Activated CD4-positive, alpha-beta T cell treated with anti-CD3 and anti-CD28 coated beads, Interleukin-2, amount 10 ng/mL, durations not matched to agents 24 days and 14 days (primary cell): ENCODE results near the gene PLCB4. TPM values are rescaled to one million over a fixed set of nuclear protein-coding genes. Genes with fewer than 3 reads are reported as not detected.

Experiments used
- DNase-seq: peaks from one replicate; pipeline ENCODE4 v3.0.0; 2022
- H3K27ac Mint-ChIP-seq: one replicate; pipeline ENCODE4 v1.8.0; 2022; ENCODE audit warnings: mild to moderate bottlenecking, mixed read lengths
- H3K27me3 Mint-ChIP-seq: one replicate; pipeline ENCODE4 v1.8.0; 2022; ENCODE audit warnings: mixed read lengths
- H3K36me3 Mint-ChIP-seq: one replicate; pipeline ENCODE4 v1.8.0; 2022; ENCODE audit warnings: low read depth, mild to moderate bottlenecking, mixed read lengths
- H3K4me1 Mint-ChIP-seq: one replicate; pipeline ENCODE4 v1.8.0; 2021; ENCODE audit warnings: mixed read lengths
- H3K4me3 Mint-ChIP-seq: one replicate; pipeline ENCODE4 v1.8.0; 2022; ENCODE audit warnings: mild to moderate bottlenecking, moderate library complexity, mixed read lengths
- H3K9me3 Mint-ChIP-seq: one replicate; pipeline ENCODE4 v1.8.0; 2021; ENCODE audit warnings: mixed read lengths
- intact Hi-C: fragments of 100-400 bp; cut with micrococcal nuclease; formaldehyde crosslinking; loops from one replicate; pipeline ENCODE4 v1.15.1; 2023
- total RNA-seq: library from RNA; stranded (reverse); gene quantifications from 2 replicates; pipeline ENCODE4 v1.2.3, GENCODE V29; 2022

The PLCB4 gene
- total RNA-seq: not detected in 2 replicates

DNA sequence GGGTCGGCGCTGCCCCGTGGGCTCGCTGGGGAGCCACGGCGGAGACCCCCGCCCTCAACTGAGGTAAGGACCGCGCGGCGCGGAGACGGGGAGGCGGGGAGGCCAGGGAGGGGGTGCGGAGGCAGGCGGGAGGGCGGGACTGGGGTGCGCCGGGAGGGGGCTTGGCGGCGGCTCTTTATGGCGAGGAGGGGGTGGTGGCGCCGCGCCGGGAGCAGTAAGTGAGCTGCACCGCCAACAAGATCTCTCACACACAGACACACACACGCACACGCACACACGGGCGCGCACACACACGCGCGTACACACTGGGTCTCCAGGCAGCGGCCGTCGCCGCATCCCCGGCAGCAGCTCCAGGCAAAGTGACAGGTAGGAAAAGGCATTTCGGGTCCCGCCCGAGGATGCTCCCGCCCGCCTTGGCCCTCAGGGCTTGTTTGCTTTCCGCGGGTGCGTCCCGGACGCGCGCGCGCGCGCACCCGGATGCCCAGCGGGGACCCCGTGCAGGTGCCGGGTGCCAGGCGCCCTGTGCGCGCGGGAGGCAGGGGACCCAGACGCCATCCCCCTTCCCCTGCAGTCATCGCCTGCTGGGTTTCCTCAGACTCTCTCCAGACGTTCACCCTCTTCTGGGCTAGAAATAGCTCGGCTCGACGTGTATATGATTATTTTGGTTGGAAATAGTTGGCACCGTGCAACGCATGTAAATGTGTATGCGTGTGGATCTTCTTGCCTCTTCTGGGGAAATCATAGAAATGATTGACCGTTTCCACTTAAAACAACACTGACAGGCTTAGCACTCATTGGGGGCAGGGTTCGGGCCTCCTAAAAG is at the start of gene PLCB4:
Gene PLCB4 (plus strand): TSS at position 247 of the 823 bp plus-strand sequence. CDS start 238,728 bp downstream, outside the sequence.
- Mint-ChIP-seq H3K9me3 (no peaks in the 10 kb centered on the region), H3K36me3 (no peaks in the 10 kb centered on the region), H3K4me1 (no peaks in the 10 kb centered on the region), H3K27ac (no peak within 1 kb of the TSS), H3K4me3 (no peak within 1 kb of the TSS), H3K27me3 (peaks cover 16% of the 10 kb centered on the region)
- intact Hi-C loops: no loop called here
- no peak for DNase-seq

DNA sequence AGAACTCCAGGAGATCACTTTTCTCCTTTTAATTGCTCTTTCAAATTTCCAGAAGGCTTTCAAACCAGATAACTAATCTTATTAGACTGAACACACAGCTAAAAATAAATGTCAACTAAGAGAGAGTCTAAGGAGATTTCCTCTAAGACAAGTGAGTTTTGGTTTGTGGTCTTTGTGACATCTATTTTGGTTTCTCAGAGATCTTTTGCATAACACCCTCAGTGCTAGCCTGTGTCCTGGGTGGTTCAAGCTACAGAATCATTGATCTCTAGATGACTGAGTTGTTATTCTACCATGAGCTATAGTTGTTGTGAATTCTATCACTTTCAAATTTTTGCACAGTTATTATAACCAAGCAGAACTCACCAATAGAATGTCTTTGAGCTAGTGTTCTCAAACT is 49.1 kb upstream of the PLCB4 start:
- Mint-ChIP-seq H3K9me3 (no peaks in the 10 kb centered on the region), H3K27me3 (no peaks in the 10 kb centered on the region), H3K4me1 (no peaks in the 10 kb centered on the region), H3K27ac (no peak overlapping the region), H3K36me3 (no peaks in the 10 kb centered on the region), H3K4me3 (no peak overlapping the region)
- intact Hi-C loops: no loop called here
- no peak for DNase-seq

DNA sequence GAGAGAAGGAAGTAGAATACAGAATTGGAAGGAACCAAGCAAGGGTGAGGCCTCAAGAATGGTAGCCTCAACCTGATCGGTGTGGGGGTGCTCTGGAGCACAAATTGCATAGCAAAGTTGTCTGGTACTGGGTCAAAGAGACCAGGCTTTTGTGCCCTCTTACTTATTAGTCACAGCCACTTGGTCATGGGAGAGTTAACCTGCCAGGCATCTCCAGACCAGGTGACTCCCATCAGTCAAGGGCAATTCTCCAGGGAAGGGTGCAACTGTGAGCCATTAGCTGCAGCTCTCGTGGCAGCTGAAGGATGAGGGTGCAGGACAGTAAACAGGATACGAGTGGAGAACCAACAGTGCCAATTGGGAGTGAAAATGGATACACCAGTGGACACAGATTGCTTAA is 47.7 kb upstream of the PLCB4 start:
- no peak overlapping the region for H3K27ac Mint-ChIP-seq
- no peak for DNase-seq
- H3K27me3 Mint-ChIP-seq: no peaks in the 10 kb centered on the region
- no peaks in the 10 kb centered on the region for H3K9me3 Mint-ChIP-seq
- H3K4me1 Mint-ChIP-seq: no peaks in the 10 kb centered on the region
- no peaks in the 10 kb centered on the region for H3K36me3 Mint-ChIP-seq
- intact Hi-C loops: no loop called here
- no peak overlapping the region for H3K4me3 Mint-ChIP-seq

DNA sequence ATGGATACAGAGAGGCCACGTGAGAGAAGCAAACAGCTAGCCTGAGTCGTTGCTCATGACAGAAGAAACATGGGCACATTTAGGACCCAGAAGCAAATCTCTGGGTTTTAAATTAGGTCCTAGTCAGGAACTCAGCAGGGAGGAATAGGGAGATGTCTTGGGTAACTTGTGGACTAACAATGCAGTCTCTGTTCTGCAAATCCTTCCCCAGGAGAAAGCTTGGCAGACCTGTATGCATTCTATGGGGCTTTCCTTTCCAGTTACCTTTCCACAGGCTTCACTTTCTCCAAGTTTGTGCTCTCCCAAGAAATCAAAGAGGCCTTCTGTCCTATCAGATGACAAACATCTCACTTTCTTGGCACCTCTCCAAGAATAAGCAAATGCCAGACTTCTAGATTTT is 47.2 kb upstream of the PLCB4 start:
- no peak overlapping the region for H3K4me3 Mint-ChIP-seq
- H3K4me1 Mint-ChIP-seq: no peaks in the 10 kb centered on the region
- intact Hi-C loops: no loop called here
- no peaks in the 10 kb centered on the region for H3K9me3 Mint-ChIP-seq
- H3K27ac Mint-ChIP-seq: no peak overlapping the region
- no peaks in the 10 kb centered on the region for H3K36me3 Mint-ChIP-seq
- DNase-seq: no peak
- H3K27me3 Mint-ChIP-seq: no peaks in the 10 kb centered on the region

DNA sequence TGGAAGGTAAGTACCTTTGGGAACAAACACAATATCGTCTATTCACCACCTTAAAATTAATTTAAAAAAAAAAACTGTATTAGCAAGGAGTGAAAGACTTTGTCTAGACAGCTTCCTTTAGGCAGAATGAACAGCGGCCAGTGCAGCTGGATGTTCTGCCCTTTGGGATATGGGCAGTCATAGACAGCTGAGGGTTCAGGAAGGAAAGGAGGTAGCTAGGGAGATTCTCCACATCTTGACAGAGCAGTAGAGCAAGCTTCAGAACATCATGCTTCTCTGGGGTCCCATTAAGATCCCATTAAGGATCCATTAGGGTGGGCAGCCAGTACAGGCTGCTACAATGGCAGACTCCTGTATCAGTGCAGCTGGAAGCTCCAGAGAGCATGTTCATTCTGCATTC is 46.5 kb upstream of the PLCB4 start:
- H3K9me3 Mint-ChIP-seq: no peaks in the 10 kb centered on the region
- H3K4me3 Mint-ChIP-seq: no peak overlapping the region
- no peaks in the 10 kb centered on the region for H3K27me3 Mint-ChIP-seq
- no peak overlapping the region for H3K27ac Mint-ChIP-seq
- H3K36me3 Mint-ChIP-seq: no peaks in the 10 kb centered on the region
- H3K4me1 Mint-ChIP-seq: no peaks in the 10 kb centered on the region
- intact Hi-C loops: no loop called here
- no peak for DNase-seq

DNA sequence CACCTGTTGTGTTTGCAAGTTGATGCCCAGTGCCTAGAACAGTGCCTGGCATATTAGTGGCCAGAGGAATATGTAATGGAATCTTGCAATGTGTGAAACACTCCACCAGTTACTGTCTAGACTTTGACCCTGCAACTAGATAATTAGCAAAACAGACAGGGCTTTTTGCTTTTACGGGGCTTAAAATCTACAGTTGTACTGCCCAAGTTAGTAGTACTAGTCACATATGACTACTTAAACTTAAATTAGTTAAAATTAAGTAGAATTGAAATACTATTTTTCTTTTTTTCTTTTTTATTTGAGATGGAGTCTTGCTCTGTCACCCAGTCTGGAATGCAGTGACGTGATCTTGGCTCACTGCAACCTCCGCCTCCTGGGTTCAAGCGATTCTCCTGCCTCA is 44.3 kb upstream of the PLCB4 start:
- H3K36me3 Mint-ChIP-seq: no peaks in the 10 kb centered on the region
- H3K9me3 Mint-ChIP-seq: no peaks in the 10 kb centered on the region
- no peak for DNase-seq
- no peak overlapping the region for H3K27ac Mint-ChIP-seq
- no peak overlapping the region for H3K4me3 Mint-ChIP-seq
- H3K4me1 Mint-ChIP-seq: no peaks in the 10 kb centered on the region
- intact Hi-C loops: no loop called here
- no peaks in the 10 kb centered on the region for H3K27me3 Mint-ChIP-seq

DNA sequence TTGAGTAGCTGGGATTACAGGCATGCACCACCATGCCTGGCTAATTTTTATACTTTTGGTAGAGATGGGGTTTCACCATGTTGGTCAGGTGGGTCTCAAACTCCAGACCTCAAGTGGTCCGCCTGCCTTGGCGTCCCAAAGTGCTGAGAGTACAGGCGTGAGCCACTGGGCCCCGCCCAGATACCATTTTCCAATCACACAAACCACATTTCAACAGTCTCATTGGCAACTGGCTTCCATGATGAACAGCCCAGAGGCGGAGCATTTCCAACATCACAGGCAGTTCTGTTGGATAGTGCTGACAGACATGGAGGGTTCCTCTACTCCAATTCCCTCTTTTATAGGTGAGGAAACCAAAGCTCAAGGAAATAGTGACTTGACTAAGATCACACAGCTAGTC is 43.9 kb upstream of the PLCB4 start:
- intact Hi-C loops: no loop called here
- Mint-ChIP-seq H3K27me3 (no peaks in the 10 kb centered on the region), H3K4me3 (no peak overlapping the region), H3K9me3 (no peaks in the 10 kb centered on the region), H3K27ac (no peak overlapping the region), H3K36me3 (no peaks in the 10 kb centered on the region), H3K4me1 (no peaks in the 10 kb centered on the region)
- no peak for DNase-seq

DNA sequence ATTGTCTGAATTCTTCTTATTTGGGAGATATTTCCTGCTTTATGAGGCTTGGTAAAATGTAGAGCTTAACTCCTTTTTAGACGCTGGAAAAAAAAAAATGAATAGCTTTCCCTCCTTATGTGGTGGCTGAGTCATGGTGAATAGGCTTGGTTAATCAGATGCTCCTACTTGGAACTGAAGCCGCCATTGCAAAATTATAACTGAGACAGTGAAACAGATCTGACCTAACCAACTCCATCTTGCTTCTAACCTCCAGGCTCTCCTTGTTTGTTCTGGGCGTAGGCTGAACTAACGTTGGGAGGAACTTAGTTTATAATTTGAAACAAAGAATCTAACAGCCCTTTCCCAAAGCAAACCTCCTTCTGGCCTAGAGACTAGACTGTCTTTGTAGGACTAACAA is 43.2 kb upstream of the PLCB4 start:
- H3K27ac Mint-ChIP-seq: no peak overlapping the region

DNA sequence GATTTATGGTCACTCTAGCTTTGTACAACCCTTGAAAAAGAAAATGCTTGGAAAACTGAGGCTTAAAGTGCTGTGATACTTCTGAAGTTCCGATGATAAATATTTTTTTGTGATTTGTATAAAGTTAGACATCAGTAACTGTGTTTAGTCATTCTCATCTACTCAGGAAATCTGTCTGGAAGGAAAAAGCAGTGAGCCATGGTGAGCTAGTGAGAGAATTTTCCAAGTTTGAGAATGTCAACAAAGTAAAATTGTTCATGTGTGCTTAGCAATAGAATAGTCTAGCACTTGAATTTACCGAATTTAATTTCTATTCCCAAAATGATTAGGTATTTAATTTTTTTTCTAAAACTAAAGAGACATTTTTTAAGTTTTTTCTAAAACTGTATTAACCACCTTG is 41.3 kb upstream of the PLCB4 start:
- intact Hi-C loops: no loop called here
- Mint-ChIP-seq H3K4me3 (no peak overlapping the region), H3K9me3 (no peaks in the 10 kb centered on the region), H3K27me3 (no peaks in the 10 kb centered on the region), H3K27ac (no peak overlapping the region), H3K4me1 (no peaks in the 10 kb centered on the region), H3K36me3 (no peaks in the 10 kb centered on the region)
- no peak for DNase-seq

More for the DNA sequence above, 43.2 kb upstream of the PLCB4 start:
- Mint-ChIP-seq H3K4me3 (no peak overlapping the region), H3K4me1 (no peaks in the 10 kb centered on the region), H3K9me3 (no peaks in the 10 kb centered on the region), H3K27me3 (no peaks in the 10 kb centered on the region), H3K36me3 (no peaks in the 10 kb centered on the region)
- no peak for DNase-seq
- intact Hi-C loops: no loop called here

DNA sequence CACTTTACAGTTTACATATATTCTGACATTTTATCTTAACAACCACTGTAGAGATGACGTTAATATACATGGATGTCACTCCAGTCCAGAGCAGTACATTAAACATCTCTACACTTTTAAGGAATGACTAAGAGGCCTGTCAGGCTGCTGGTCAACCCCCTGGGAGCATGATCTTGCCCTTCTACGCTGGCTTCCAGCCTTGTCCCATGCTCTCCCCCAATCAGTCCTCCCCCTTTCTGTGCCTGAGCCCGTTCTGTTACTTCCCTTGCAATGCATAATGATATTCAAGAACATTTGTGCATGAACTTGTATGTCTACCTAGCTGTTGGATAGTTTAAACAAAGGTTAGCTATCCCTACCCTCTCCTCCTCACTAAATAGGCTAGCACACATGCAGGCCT is 40.5 kb upstream of the PLCB4 start:
- intact Hi-C loops: no loop called here
- H3K4me1 Mint-ChIP-seq: no peaks in the 10 kb centered on the region
- H3K4me3 Mint-ChIP-seq: no peak overlapping the region
- H3K36me3 Mint-ChIP-seq: no peaks in the 10 kb centered on the region
- no peak for DNase-seq
- H3K9me3 Mint-ChIP-seq: no peaks in the 10 kb centered on the region
- no peaks in the 10 kb centered on the region for H3K27me3 Mint-ChIP-seq
- H3K27ac Mint-ChIP-seq: no peak overlapping the region

DNA sequence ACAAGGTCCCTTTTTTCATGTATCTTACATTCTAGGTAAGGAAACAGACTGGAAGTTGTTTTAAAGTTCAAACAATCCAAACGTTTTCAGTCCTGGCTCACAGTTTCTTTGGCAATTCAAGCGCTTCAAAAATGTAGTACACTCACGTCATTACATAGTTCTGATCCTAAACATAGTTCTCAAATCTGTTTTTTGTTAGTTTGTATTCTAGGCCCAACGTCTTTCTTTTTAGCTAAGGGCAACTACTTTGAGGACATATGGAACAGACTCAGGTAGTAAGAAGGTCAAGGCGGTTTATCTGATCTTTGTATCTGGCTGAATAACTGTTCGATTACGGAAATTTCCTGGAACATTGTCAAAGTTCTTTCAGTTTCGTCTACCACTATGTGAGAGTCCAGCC is 36.9 kb upstream of the PLCB4 start:
- Mint-ChIP-seq H3K27me3 (no peaks in the 10 kb centered on the region), H3K9me3 (peaks cover 4% of the 10 kb centered on the region), H3K4me3 (no peak overlapping the region), H3K27ac (no peak overlapping the region), H3K36me3 (no peaks in the 10 kb centered on the region), H3K4me1 (no peaks in the 10 kb centered on the region)
- intact Hi-C loops: no loop called here
- no peak for DNase-seq

DNA sequence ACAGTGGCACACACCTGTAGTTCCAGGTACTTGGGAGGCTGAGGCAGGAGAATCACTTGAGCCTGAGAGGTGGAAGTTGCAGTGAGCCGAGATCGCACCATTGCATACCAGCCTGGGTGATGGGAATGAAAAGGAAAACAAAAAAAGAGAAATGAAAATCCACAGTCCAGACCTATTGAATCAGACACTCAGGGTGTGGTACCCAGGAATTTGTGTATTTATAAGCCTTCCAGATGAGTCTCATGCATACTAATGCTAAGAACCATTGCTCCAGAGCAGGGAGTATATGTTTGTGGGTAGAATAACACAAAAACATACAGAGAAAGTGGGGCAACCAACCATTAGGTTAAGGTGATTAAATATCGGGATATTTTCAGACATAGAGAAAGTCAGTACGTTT is 36.1 kb upstream of the PLCB4 start:
- H3K27ac Mint-ChIP-seq: no peak overlapping the region
- H3K4me3 Mint-ChIP-seq: no peak overlapping the region
- intact Hi-C loops: no loop called here
- H3K4me1 Mint-ChIP-seq: no peaks in the 10 kb centered on the region
- DNase-seq: no peak
- peaks cover 6% of the 10 kb centered on the region for H3K9me3 Mint-ChIP-seq
- no peaks in the 10 kb centered on the region for H3K36me3 Mint-ChIP-seq
- H3K27me3 Mint-ChIP-seq: no peaks in the 10 kb centered on the region

DNA sequence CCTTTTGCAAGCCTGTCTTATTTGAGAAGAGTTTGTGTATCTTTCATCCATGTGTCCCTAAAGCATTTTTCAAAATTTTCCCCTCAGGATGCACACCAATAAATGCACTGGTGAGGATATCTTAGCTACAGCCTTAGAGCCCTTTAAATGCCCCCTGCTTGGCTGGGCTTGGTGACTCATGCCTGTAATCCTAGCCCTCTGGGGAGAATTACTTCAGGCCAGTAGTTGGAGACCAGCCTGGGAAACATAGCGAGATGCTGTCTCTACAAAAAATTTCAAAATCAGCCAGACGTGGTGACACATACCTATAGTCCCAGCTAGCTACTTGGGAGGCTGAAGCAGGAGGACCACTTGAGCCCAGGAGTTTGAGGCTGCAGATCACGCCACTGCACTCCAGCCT is 33.8 kb upstream of the PLCB4 start:
- no peaks in the 10 kb centered on the region for H3K4me1 Mint-ChIP-seq
- no peaks in the 10 kb centered on the region for H3K27me3 Mint-ChIP-seq
- H3K4me3 Mint-ChIP-seq: no peak overlapping the region
- DNase-seq: no peak
- H3K9me3 Mint-ChIP-seq: peaks cover 6% of the 10 kb centered on the region
- intact Hi-C loops: no loop called here
- no peak overlapping the region for H3K27ac Mint-ChIP-seq
- no peaks in the 10 kb centered on the region for H3K36me3 Mint-ChIP-seq

DNA sequence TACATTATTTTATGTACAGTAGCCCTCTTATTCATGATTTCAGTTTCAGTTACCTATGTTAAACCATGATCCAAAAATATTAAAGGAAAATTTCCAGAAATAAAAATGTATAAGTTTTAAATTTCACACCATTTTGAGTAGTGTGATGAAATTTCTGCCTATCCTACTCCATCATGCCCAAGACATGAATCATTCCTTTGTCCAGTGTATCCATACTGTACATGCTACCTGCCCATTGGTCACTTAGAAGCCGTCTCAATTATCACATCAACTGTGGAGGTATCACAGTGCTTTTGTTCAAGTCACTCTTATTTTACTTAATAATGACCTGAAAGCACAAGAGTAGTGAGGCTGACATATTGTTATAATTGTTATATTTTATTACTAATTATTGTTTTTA is 32.3 kb upstream of the PLCB4 start:
- no peak for DNase-seq
- no peaks in the 10 kb centered on the region for H3K36me3 Mint-ChIP-seq
- H3K9me3 Mint-ChIP-seq: peaks cover 6% of the 10 kb centered on the region
- no peaks in the 10 kb centered on the region for H3K4me1 Mint-ChIP-seq
- H3K27ac Mint-ChIP-seq: no peak overlapping the region
- intact Hi-C loops: no loop called here
- no peak overlapping the region for H3K4me3 Mint-ChIP-seq
- H3K27me3 Mint-ChIP-seq: no peaks in the 10 kb centered on the region
